RWPE2 (cell line): ENCODE measurements around the gene ACD.

Experiments used
- ATAC-seq: fragments of 200-7000 bp; cut with Tn5 transposase; 3 replicates; pipeline ENCODE4 v1.9.1; 2021; ENCODE audit warnings: low read depth
- DNase-seq: peaks from one replicate; pipeline ENCODE4 v3.0.0-alpha.2; 2020; ENCODE audit warnings: low spot score
- H3K27ac ChIP-seq: fragments of 450-650 bp; 2 replicates; pipeline ENCODE4 v1.5.1; 2017; ENCODE audit warnings: mild to moderate bottlenecking; ENCODE audit not compliant: poor library complexity, severe bottlenecking
- H3K27me3 ChIP-seq: fragments of 250-450 bp; sonication (Bioruptor Pico); 2 replicates; pipeline ENCODE4 v1.5.1; 2021; ENCODE audit warnings: mild to moderate bottlenecking, moderate library complexity; ENCODE audit not compliant: insufficient read depth, poor library complexity, severe bottlenecking
- H3K36me3 ChIP-seq: fragments of 250-450 bp; sonication (Bioruptor Pico); 2 replicates; pipeline ENCODE4 v1.5.1; 2020; ENCODE audit warnings: low read depth, mild to moderate bottlenecking, moderate library complexity
- H3K4me1 ChIP-seq: fragments of 250-450 bp; sonication (Bioruptor Pico); 2 replicates; pipeline ENCODE4 v1.5.1; 2021; ENCODE audit warnings: mild to moderate bottlenecking, moderate library complexity; ENCODE audit not compliant: insufficient read depth, poor library complexity, severe bottlenecking
- H3K4me3 ChIP-seq: fragments of 250-450 bp; sonication (Bioruptor Pico); 2 replicates; pipeline ENCODE4 v1.5.1; 2021; ENCODE audit warnings: mild to moderate bottlenecking, moderate library complexity; ENCODE audit not compliant: severe bottlenecking
- H3K9me3 ChIP-seq: fragments of 250-450 bp; sonication (Bioruptor Pico); 2 replicates; pipeline ENCODE4 v1.5.1; 2021; ENCODE audit warnings: mild to moderate bottlenecking, moderate library complexity; ENCODE audit not compliant: severe bottlenecking
- CTCF ChIP-seq: fragments of 450-650 bp; IDR thresholded peaks from one replicate; pipeline ENCODE4 v1.5.1; 2017; ENCODE audit warnings: mild to moderate bottlenecking, moderate library complexity; ENCODE audit not compliant: poor library complexity, severe bottlenecking

The ACD gene

GRCh38 chr16:67673712-67674580 lies 13.9 kb upstream of the ACD start:
- DNase-seq: no peak
- H3K27me3 ChIP-seq: no peaks in the 10 kb centered on the region
- no peaks in the 10 kb centered on the region for H3K36me3 ChIP-seq
- H3K27ac ChIP-seq: peak overlapping the region; percentile 19
- H3K4me1 ChIP-seq: peaks cover 5% of the 10 kb centered on the region
- no peak for TF ChIP-seq CTCF
- no peaks in the 10 kb centered on the region for H3K9me3 ChIP-seq
- no peak for ATAC-seq
- no peak overlapping the region for H3K4me3 ChIP-seq

- peak; percentile 71 for TF ChIP-seq CTCF
- H3K27me3 ChIP-seq: no peaks in the 10 kb centered on the region
- no peak for ATAC-seq
- H3K4me1 ChIP-seq: peaks cover 5% of the 10 kb centered on the region
- H3K36me3 ChIP-seq: no peaks in the 10 kb centered on the region
- H3K27ac ChIP-seq: peak overlapping the region; percentile 19
- no peak overlapping the region for H3K4me3 ChIP-seq
- H3K9me3 ChIP-seq: no peaks in the 10 kb centered on the region
- no peak for DNase-seq
Observed at GRCh38 chr16:67672739-67673662, 12.9 kb upstream of the ACD start.

GRCh38 chr16:67672306-67672705 lies 12.2 kb upstream of the ACD start:
- H3K27ac ChIP-seq: no peak overlapping the region

GRCh38 chr16:67669499-67670101 lies 9.5 kb upstream of the ACD start:
- H3K27me3 ChIP-seq: no peaks in the 10 kb centered on the region
- H3K36me3 ChIP-seq: no peaks in the 10 kb centered on the region
- DNase-seq (no peak), ATAC-seq (no peak)
- H3K4me1 ChIP-seq: peaks cover 6% of the 10 kb centered on the region
- no peak overlapping the region for H3K4me3 ChIP-seq
- no peak overlapping the region for H3K27ac ChIP-seq
- H3K9me3 ChIP-seq: no peaks in the 10 kb centered on the region
- TF ChIP-seq CTCF: no peak

More at GRCh38 chr16:67672306-67672705, 12.2 kb upstream of the ACD start:
- H3K36me3 ChIP-seq: no peaks in the 10 kb centered on the region
- no peak for DNase-seq
- no peak overlapping the region for H3K4me3 ChIP-seq
- H3K27me3 ChIP-seq: no peaks in the 10 kb centered on the region
- no peak for TF ChIP-seq CTCF
- H3K4me1 ChIP-seq: peaks cover 8% of the 10 kb centered on the region
- ATAC-seq: no peak
- H3K9me3 ChIP-seq: no peaks in the 10 kb centered on the region
